ENCODE data around the gene HES5. TPM values are rescaled to one million over a fixed set of nuclear protein-coding genes. Genes with fewer than 3 reads are reported as not detected.

The HES5 gene
- total and polyA plus RNA-seq, 2 experiments from 2014 or later: not detected

GRCh38 chr1:2482588-2482987 lies 47.5 kb downstream of the HES5 start:
- WGBS, 2 experiments (ENCODE audit: low coverage in 1 of 2, low lambda C conversion rate in 2 of 2, missing lambda C conversion rate in 2 of 2): 53 to 55% methylated on average over 10 to 11 of the region's 11 CpGs
- Histone ChIP-seq H4K20me1 (ENCODE audit: insufficient read depth) (no peaks in the 10 kb centered on the region), H3K36me3 (ENCODE audit: low read depth) (no peaks in the 10 kb centered on the region), H3K4me3 (no peak overlapping the region), H3K79me2 (ENCODE audit: insufficient read depth) (no peaks in the 10 kb centered on the region), H3F3A (ENCODE audit: insufficient read depth) (no peaks in the 10 kb centered on the region), H3K9me3 (ENCODE audit: low read depth) (no peaks in the 10 kb centered on the region), H3K4me2 (ENCODE audit: unreplicated experiment) (no peak overlapping the region), H3K27me3 (replicated peaks; ENCODE audit: insufficient read depth) (no peaks in the 10 kb centered on the region), H3K9me2 (ENCODE audit: insufficient read depth) (no peaks in the 10 kb centered on the region), H2AFZ (no peak overlapping the region), H3K9ac (no peak overlapping the region), H3K4me1 (ENCODE audit: insufficient read depth) (no peaks in the 10 kb centered on the region), H3K27ac (no peak overlapping the region)
- no peak for DNase-seq
- in situ Hi-C loops (cut with MboI): no loop called here
- TF ChIP-seq EZH2 (IDR thresholded peaks at IDR 0.05; ENCODE audit: insufficient read depth, poor library complexity, severe bottlenecking) (no peak), EZH2phosphoT487 (IDR thresholded peaks at IDR 0.05; ENCODE audit: insufficient read depth, low read depth) (no peak)

DNA sequence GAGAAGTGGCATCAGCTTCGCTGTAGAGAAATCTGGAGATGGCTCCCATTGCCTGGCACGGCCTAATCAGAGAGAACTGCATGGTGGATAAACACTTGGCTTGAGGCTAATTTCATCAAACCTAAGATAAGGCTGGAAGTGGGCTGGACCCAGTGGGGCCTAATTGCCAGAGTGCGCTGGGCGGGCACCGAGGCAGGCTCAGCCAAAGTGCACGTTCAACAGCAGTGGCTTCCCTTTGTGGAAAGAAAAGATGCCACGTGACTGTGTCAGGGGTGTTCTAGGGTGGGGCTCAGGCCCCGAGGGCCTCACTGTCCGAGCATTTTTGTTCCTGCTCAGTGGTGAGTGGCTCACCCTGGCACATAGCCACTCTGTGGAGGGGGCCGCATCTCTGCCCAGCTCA lies 48.2 kb downstream of the HES5 start:
- Histone ChIP-seq H3K4me1 (ENCODE audit: insufficient read depth) (no peaks in the 10 kb centered on the region), H3K27ac (no peak overlapping the region)

GRCh38 chr1:2480986-2481364 lies 49.1 kb downstream of the HES5 start:
- no peaks in the 10 kb centered on the region for H3K36me3 ChIP-seq (ENCODE audit: low read depth)
- H4K20me1 ChIP-seq (ENCODE audit: insufficient read depth): no peaks in the 10 kb centered on the region
- H3K9me2 ChIP-seq (ENCODE audit: insufficient read depth): no peaks in the 10 kb centered on the region
- H3K4me1 ChIP-seq (ENCODE audit: insufficient read depth): no peaks in the 10 kb centered on the region
- no peak for DNase-seq
- in situ Hi-C loops (cut with MboI): no loop called here
- H2AFZ ChIP-seq: no peak overlapping the region
- H3K79me2 ChIP-seq (ENCODE audit: insufficient read depth): no peaks in the 10 kb centered on the region
- H3K27ac ChIP-seq: no peak overlapping the region
- H3K9me3 ChIP-seq (ENCODE audit: low read depth): no peaks in the 10 kb centered on the region
- H3K9ac ChIP-seq: no peak overlapping the region
- H3K4me2 ChIP-seq (ENCODE audit: unreplicated experiment): no peak overlapping the region
- 71 to 76% methylated on average over 9 to 12 of the region's 12 CpGs for WGBS, 2 experiments (ENCODE audit: low coverage in 1 of 2, low lambda C conversion rate in 2 of 2, missing lambda C conversion rate in 2 of 2)
- no peaks in the 10 kb centered on the region for H3K27me3 ChIP-seq (replicated peaks; ENCODE audit: insufficient read depth)
- TF ChIP-seq EZH2 (IDR thresholded peaks at IDR 0.05; ENCODE audit: insufficient read depth, poor library complexity, severe bottlenecking): no peak
- no peak for TF ChIP-seq EZH2phosphoT487 (IDR thresholded peaks at IDR 0.05; ENCODE audit: insufficient read depth, low read depth)
- H3K4me3 ChIP-seq: no peak overlapping the region
- H3F3A ChIP-seq (ENCODE audit: insufficient read depth): no peaks in the 10 kb centered on the region

More for the DNA sequence above, 48.2 kb downstream of the HES5 start:
- DNase-seq: no peak
- Histone ChIP-seq H3K9ac (no peak overlapping the region), H3F3A (ENCODE audit: insufficient read depth) (no peaks in the 10 kb centered on the region), H2AFZ (no peak overlapping the region), H3K36me3 (ENCODE audit: low read depth) (no peaks in the 10 kb centered on the region), H3K9me3 (ENCODE audit: low read depth) (no peaks in the 10 kb centered on the region), H3K27me3 (replicated peaks; ENCODE audit: insufficient read depth) (no peaks in the 10 kb centered on the region), H4K20me1 (ENCODE audit: insufficient read depth) (no peaks in the 10 kb centered on the region), H3K79me2 (ENCODE audit: insufficient read depth) (no peaks in the 10 kb centered on the region), H3K4me3 (no peak overlapping the region), H3K4me2 (ENCODE audit: unreplicated experiment) (no peak overlapping the region), H3K9me2 (ENCODE audit: insufficient read depth) (no peaks in the 10 kb centered on the region)
- TF ChIP-seq EZH2phosphoT487 (IDR thresholded peaks at IDR 0.05; ENCODE audit: insufficient read depth, low read depth) (no peak), EZH2 (IDR thresholded peaks at IDR 0.05; ENCODE audit: insufficient read depth, poor library complexity, severe bottlenecking) (no peak)
- in situ Hi-C loops (cut with MboI): no loop called here
- 75 to 80% methylated on average over 9 to 10 of the region's 10 CpGs for WGBS, 2 experiments (ENCODE audit: low coverage in 1 of 2, low lambda C conversion rate in 2 of 2, missing lambda C conversion rate in 2 of 2)

- H3K27me3 ChIP-seq (replicated peaks; ENCODE audit: insufficient read depth): no peaks in the 10 kb centered on the region
- H3K36me3 ChIP-seq (ENCODE audit: low read depth): no peaks in the 10 kb centered on the region
- H3K4me3 ChIP-seq: no peak overlapping the region
- no peaks in the 10 kb centered on the region for H3K79me2 ChIP-seq (ENCODE audit: insufficient read depth)
- no peaks in the 10 kb centered on the region for H3F3A ChIP-seq (ENCODE audit: insufficient read depth)
- no peaks in the 10 kb centered on the region for H3K9me2 ChIP-seq (ENCODE audit: insufficient read depth)
- no peak overlapping the region for H3K4me2 ChIP-seq (ENCODE audit: unreplicated experiment)
- no peak overlapping the region for H3K27ac ChIP-seq
- TF ChIP-seq EZH2 (IDR thresholded peaks at IDR 0.05; ENCODE audit: insufficient read depth, poor library complexity, severe bottlenecking) (no peak), EZH2phosphoT487 (IDR thresholded peaks at IDR 0.05; ENCODE audit: insufficient read depth, low read depth) (no peak)
- H4K20me1 ChIP-seq (ENCODE audit: insufficient read depth): no peaks in the 10 kb centered on the region
- 69 to 70% methylated on average over 15 to 16 of the region's 18 CpGs for WGBS, 2 experiments (ENCODE audit: low coverage in 1 of 2, low lambda C conversion rate in 2 of 2, missing lambda C conversion rate in 2 of 2)
- H2AFZ ChIP-seq: no peak overlapping the region
- no peak for DNase-seq
- no peaks in the 10 kb centered on the region for H3K9me3 ChIP-seq (ENCODE audit: low read depth)
- in situ Hi-C loops (cut with MboI): no loop called here
- H3K9ac ChIP-seq: no peak overlapping the region
- no peaks in the 10 kb centered on the region for H3K4me1 ChIP-seq (ENCODE audit: insufficient read depth)
Observed at GRCh38 chr1:2480236-2480985, 49.7 kb downstream of the HES5 start.

All from GM23248 (cell line).